Panc1 (cell line): ENCODE measurements around the gene URAD. TPM values are rescaled to one million over a fixed set of nuclear protein-coding genes. Genes with fewer than 3 reads are reported as not detected.

Experiments
- ATAC-seq: fragments of 200-7000 bp; cut with Tn5 transposase; 2 replicates; pipeline ENCODE4 v1.9.1; 2020; ENCODE audit warnings: mild to moderate bottlenecking, moderate library complexity
- BruUV-seq: library from RNA; stranded (reverse); fragments of 400-500 nt; replicated peaks from 2 replicates; lab custom pipeline; 2021; lab: Mats Ljungman, UMichigan
- CTCF ChIA-PET: fragments of 300-600 bp; sonication (Branson Sonifier 250); formaldehyde crosslinking; loops from one replicate; lab custom pipeline; 2022; ENCODE audit warnings: antibody characterized with exemption; lab: Charles Lee
- POLR2A ChIA-PET: fragments of 300-600 bp; sonication (Branson Sonifier 250); formaldehyde crosslinking; loops from one replicate; lab custom pipeline; 2022; ENCODE audit warnings: antibody characterized with exemption; lab: Charles Lee
- DNase-seq: peaks from one replicate; pipeline ENCODE4 v3.0.0-alpha.2; 2010; ENCODE audit warnings: low read depth, low spot score
- H3K27ac ChIP-seq: 2 replicates; pipeline ENCODE4 v1.5.1; 2011; ENCODE audit warnings: mild to moderate bottlenecking, low read length, inconsistent platforms
- H3K27me3 ChIP-seq: fragments of 200-500 bp; sonication (Bioruptor generic); 2 replicates; pipeline ENCODE4 v1.6.0; 2014; ENCODE audit warnings: low read length, inconsistent platforms; ENCODE audit not compliant: control insufficient read depth, insufficient read depth
- H3K36me3 ChIP-seq: fragments of 200-500 bp; sonication (Bioruptor generic); 2 replicates; pipeline ENCODE4 v1.5.1; 2014; ENCODE audit warnings: inconsistent platforms, mild to moderate bottlenecking, low read length, moderate library complexity; ENCODE audit not compliant: control insufficient read depth, insufficient read depth
- H3K4me1 ChIP-seq: 2 replicates; pipeline ENCODE4 v1.5.1; 2011; ENCODE audit warnings: inconsistent platforms, mild to moderate bottlenecking, low read length, moderate library complexity; ENCODE audit not compliant: control insufficient read depth, insufficient read depth
- H3K4me3 ChIP-seq, 2 experiments: 2 replicates each; pipeline ENCODE4 v1.5.1; 2011 to 2012; ENCODE audit warnings: low read depth in 2 of 2, low read length in 2 of 2, mild to moderate bottlenecking in 2 of 2, inconsistent platforms in 1 of 2, moderate library complexity in 1 of 2
- H3K9me3 ChIP-seq: fragments of 200-500 bp; sonication (Bioruptor generic); 2 replicates; pipeline ENCODE4 v1.5.1; 2014; ENCODE audit warnings: low read depth, mild to moderate bottlenecking, inconsistent platforms, low read length, moderate library complexity; ENCODE audit not compliant: control insufficient read depth, insufficient read depth
- POLR2AphosphoS5 ChIP-seq: IDR thresholded peaks from 2 replicates; pipeline ENCODE4 v1.6.1; 2012; ENCODE audit warnings: mild to moderate bottlenecking, low read depth, low read length, moderate library complexity
- SIN3A ChIP-seq: IDR thresholded peaks from 2 replicates; pipeline ENCODE4 v1.6.1; 2012; ENCODE audit warnings: low read depth, mild to moderate bottlenecking, low read length, moderate library complexity, borderline replicate concordance; ENCODE audit not compliant: insufficient read depth
- TCF7L2 ChIP-seq: IDR thresholded peaks from 2 replicates; pipeline ENCODE4 v1.6.1; 2011; ENCODE audit warnings: mild to moderate bottlenecking, low read depth, low read length, inconsistent platforms
- in situ Hi-C: cut with HindIII; loops from 2 replicates; pipeline ENCODE4 v1.10.0; 2016; ENCODE audit warnings: low sequenced_read_pairs, low pct_unique_long_range_greater_than_20kb
- intact Hi-C: fragments of 100-400 bp; cut with micrococcal nuclease; formaldehyde crosslinking; loops from one replicate; pipeline ENCODE4 v1.10.0; 2022; ENCODE audit not compliant: unreplicated experiment
- total RNA-seq: library from RNA; stranded (reverse); gene quantifications from one replicate; pipeline ENCODE4 v1.2.1, GENCODE V29; 2021; ENCODE audit not compliant: unreplicated experiment
- TF ChIP-seq, protein P1 (sequence below), 2 experiments: IDR thresholded peaks; 2 replicates each; pipeline ENCODE4 v1.6.1; 2011 to 2012; ENCODE audit warnings: low read depth in 2 of 2, control low read depth in 1 of 2, low read length in 1 of 2, mild to moderate bottlenecking in 1 of 2, moderate library complexity in 1 of 2; ENCODE audit not compliant: insufficient read depth in 1 of 2
- TF ChIP-seq, protein P2 (sequence below): fragments of 450-650 bp; IDR thresholded peaks from 2 replicates; pipeline ENCODE4 v1.5.1; 2017; ENCODE audit warnings: mild to moderate bottlenecking

The URAD gene
- total RNA-seq, 1 experiment from 2014 or later = not detected

DNA sequence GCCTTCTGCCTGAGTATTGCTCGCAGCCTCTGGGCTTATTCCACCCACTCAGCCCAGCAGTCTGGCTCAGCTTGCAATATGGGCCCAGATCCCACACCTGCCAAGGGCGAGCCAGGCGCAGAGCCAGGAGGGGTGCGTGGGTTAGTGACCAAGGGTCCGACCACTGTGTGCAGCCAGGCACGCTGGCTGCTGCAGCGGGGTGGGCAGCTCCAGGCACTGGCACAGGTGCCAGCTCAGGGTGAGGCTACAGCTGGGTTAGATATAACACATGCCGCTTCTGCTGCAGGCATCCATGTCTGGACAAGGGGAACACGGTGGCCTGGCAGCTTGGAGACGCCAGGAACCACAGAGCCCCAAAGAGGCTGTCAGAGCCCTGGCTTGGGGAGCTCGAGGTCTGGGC, 12.6 kb upstream of the URAD start:
- TF ChIP-seq, protein P1, sequence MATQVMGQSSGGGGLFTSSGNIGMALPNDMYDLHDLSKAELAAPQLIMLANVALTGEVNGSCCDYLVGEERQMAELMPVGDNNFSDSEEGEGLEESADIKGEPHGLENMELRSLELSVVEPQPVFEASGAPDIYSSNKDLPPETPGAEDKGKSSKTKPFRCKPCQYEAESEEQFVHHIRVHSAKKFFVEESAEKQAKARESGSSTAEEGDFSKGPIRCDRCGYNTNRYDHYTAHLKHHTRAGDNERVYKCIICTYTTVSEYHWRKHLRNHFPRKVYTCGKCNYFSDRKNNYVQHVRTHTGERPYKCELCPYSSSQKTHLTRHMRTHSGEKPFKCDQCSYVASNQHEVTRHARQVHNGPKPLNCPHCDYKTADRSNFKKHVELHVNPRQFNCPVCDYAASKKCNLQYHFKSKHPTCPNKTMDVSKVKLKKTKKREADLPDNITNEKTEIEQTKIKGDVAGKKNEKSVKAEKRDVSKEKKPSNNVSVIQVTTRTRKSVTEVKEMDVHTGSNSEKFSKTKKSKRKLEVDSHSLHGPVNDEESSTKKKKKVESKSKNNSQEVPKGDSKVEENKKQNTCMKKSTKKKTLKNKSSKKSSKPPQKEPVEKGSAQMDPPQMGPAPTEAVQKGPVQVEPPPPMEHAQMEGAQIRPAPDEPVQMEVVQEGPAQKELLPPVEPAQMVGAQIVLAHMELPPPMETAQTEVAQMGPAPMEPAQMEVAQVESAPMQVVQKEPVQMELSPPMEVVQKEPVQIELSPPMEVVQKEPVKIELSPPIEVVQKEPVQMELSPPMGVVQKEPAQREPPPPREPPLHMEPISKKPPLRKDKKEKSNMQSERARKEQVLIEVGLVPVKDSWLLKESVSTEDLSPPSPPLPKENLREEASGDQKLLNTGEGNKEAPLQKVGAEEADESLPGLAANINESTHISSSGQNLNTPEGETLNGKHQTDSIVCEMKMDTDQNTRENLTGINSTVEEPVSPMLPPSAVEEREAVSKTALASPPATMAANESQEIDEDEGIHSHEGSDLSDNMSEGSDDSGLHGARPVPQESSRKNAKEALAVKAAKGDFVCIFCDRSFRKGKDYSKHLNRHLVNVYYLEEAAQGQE (IDR thresholded peaks at IDR 0.05; ENCODE audit: insufficient read depth in 1 of 2, low read depth in 2 of 2, low read length in 1 of 2) = no peak
- TF ChIP-seq POLR2AphosphoS5 (no peak), SIN3A (no peak), TCF7L2 (no peak)
- TF ChIP-seq, protein P2, sequence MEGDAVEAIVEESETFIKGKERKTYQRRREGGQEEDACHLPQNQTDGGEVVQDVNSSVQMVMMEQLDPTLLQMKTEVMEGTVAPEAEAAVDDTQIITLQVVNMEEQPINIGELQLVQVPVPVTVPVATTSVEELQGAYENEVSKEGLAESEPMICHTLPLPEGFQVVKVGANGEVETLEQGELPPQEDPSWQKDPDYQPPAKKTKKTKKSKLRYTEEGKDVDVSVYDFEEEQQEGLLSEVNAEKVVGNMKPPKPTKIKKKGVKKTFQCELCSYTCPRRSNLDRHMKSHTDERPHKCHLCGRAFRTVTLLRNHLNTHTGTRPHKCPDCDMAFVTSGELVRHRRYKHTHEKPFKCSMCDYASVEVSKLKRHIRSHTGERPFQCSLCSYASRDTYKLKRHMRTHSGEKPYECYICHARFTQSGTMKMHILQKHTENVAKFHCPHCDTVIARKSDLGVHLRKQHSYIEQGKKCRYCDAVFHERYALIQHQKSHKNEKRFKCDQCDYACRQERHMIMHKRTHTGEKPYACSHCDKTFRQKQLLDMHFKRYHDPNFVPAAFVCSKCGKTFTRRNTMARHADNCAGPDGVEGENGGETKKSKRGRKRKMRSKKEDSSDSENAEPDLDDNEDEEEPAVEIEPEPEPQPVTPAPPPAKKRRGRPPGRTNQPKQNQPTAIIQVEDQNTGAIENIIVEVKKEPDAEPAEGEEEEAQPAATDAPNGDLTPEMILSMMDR = no peak
- Histone ChIP-seq H3K4me3 (no peak overlapping the region), H3K9me3 (no peaks in the 10 kb centered on the region), H3K36me3 (no peaks in the 10 kb centered on the region), H3K27me3 (no peaks in the 10 kb centered on the region), H3K27ac (no peak overlapping the region), H3K4me1 (no peaks in the 10 kb centered on the region)
- DNase-seq (no peak), ATAC-seq (no peak)
- POLR2A ChIA-PET = interaction anchor here (0.6 kb wide), 1 partner anchor 1340 kb away, joined by 3 read pairs; no protein-coding TSS in a partner anchor
- CTCF ChIA-PET = no interaction called here
- in situ Hi-C loops = no loop called here
- intact Hi-C loops = no loop called here
- no TSS peak for BruUV-seq

DNA sequence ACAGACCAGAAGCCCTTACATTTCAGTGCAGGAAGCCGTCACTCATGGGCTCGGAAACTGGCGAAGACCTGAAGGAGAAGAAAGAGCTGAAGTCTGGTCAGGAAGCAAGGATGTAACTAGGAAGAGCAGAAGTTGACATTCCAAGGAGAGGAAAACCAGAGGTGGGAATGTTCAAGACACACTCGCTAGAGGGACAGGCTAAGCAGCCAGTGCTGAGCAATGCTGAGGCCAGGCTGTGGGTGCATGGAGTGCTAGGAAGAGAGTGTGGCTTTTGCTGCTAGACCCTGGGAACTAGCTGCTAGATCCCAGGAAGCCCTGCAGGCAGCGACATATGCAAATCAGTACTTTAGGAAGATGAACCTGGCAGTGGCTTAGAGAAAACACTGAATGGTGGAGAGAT, 12.1 kb upstream of the URAD start:
- DNase-seq (no peak), ATAC-seq (peak; percentile 70; the same call in 1 of the 2 replicates)
- no TSS peak for BruUV-seq
- Histone ChIP-seq H3K9me3 (no peaks in the 10 kb centered on the region), H3K4me1 (no peaks in the 10 kb centered on the region), H3K4me3 (no peak overlapping the region), H3K27ac (no peak overlapping the region), H3K27me3 (no peaks in the 10 kb centered on the region), H3K36me3 (no peaks in the 10 kb centered on the region)
- intact Hi-C loops = no loop called here
- ChIA-PET CTCF (no interaction called here), POLR2A (no interaction called here)
- TF ChIP-seq, protein P1 (IDR thresholded peaks at IDR 0.05; ENCODE audit: insufficient read depth in 1 of 2, low read depth in 2 of 2, low read length in 1 of 2) = no peak
- no peak for TF ChIP-seq SIN3A
- no peak for TF ChIP-seq POLR2AphosphoS5
- TF ChIP-seq, protein P2 = no peak
- no peak for TF ChIP-seq TCF7L2
- in situ Hi-C loops = no loop called here
